Endothelial cell of umbilical vein (primary cell): Measurements from ENCODE around the gene PLD2. TPM values are rescaled to one million over a fixed set of nuclear protein-coding genes. Genes with fewer than 3 reads are reported as not detected.

Experiments used
- BruUV-seq: library from RNA; stranded (reverse); fragments of 400-500 nt; replicated peaks from 2 replicates; lab custom pipeline; 2021; lab: Mats Ljungman, UMichigan
- CTCF ChIA-PET: fragments of 300-600, 350-600 bp; sonication (Branson Sonifier 250); formaldehyde crosslinking; loops from one replicate; lab custom pipeline; 2021; ENCODE audit warnings: antibody characterized with exemption, inconsistent platforms; lab: Charles Lee
- POLR2A ChIA-PET: fragments of 300-600, 350-600 bp; sonication (Branson Sonifier 250); formaldehyde crosslinking; loops from one replicate; lab custom pipeline; 2021; ENCODE audit warnings: antibody characterized with exemption, inconsistent platforms; lab: Charles Lee
- DNase-seq: peaks from one replicate; pipeline ENCODE4 v3.0.0-alpha.2; 2011; ENCODE audit warnings: low read depth, low spot score
- FAIRE-seq: peaks from 2 replicates; lab custom pipeline; 2011; peaks lifted over from hg19 to GRCh38; lab: Jason Lieb, UNC
- H2AFZ ChIP-seq: 2 replicates; pipeline ENCODE4 v1.6.0; 2012; ENCODE audit warnings: low read depth, low read length, control low read depth, inconsistent platforms
- H3K27ac ChIP-seq: 2 replicates; pipeline ENCODE4 v1.5.1; 2011; ENCODE audit warnings: low read depth, mild to moderate bottlenecking, control low read depth, low read length, moderate library complexity; ENCODE audit not compliant: insufficient read depth
- H3K27me3 ChIP-seq, 2 experiments: 2 replicates each; pipeline versions ENCODE4 v1.6.0 to v1.6.1; 2011; ENCODE audit warnings: low read length in 2 of 2, mixed read lengths in 1 of 2; ENCODE audit not compliant: control insufficient read depth in 2 of 2, insufficient read depth in 2 of 2
- H3K36me3 ChIP-seq, 2 experiments: 2 replicates in 1 of 2; 3 replicates in 1 of 2; pipeline ENCODE4 v1.5.1; 2011; ENCODE audit warnings: low read length in 2 of 2, mild to moderate bottlenecking in 1 of 2, moderate library complexity in 1 of 2; ENCODE audit not compliant: control insufficient read depth in 2 of 2, insufficient read depth in 2 of 2; ENCODE audit errors: extremely low read depth in 1 of 2
- H3K4me1 ChIP-seq: 3 replicates; pipeline ENCODE4 v1.5.1; 2011; ENCODE audit warnings: mild to moderate bottlenecking, low read length; ENCODE audit not compliant: control insufficient read depth, insufficient read depth; ENCODE audit errors: extremely low read depth
- H3K4me2 ChIP-seq: 2 replicates; pipeline ENCODE4 v1.6.1; 2011; ENCODE audit warnings: low read length, control low read depth, mixed read lengths; ENCODE audit not compliant: insufficient read depth
- H3K4me3 ChIP-seq, 3 experiments: fragments of 200-600 bp in 1 of 3; sonication (generic), shearing (Covaris generic) in 1 of 3; replicated peaks in 1 of 3; 2 replicates each; pipeline ENCODE4 v1.5.1; 2011 to 2016; ENCODE audit warnings: control low read depth in 3 of 3, low read length in 3 of 3, mild to moderate bottlenecking in 2 of 3, inconsistent platforms in 1 of 3, low read depth in 1 of 3, moderate library complexity in 1 of 3; ENCODE audit not compliant: insufficient read depth in 1 of 3
- H3K79me2 ChIP-seq: 2 replicates; pipeline ENCODE4 v1.6.0; 2012; ENCODE audit warnings: low read length, inconsistent platforms; ENCODE audit not compliant: control insufficient read depth, insufficient read depth
- H3K9ac ChIP-seq: replicated peaks from 2 replicates; pipeline ENCODE3; 2011; ENCODE audit warnings: low read length, control low read depth; ENCODE audit not compliant: insufficient read depth; ENCODE audit errors: extremely low read depth
- H3K9me1 ChIP-seq: replicated peaks from 3 replicates; pipeline ENCODE4 v1.6.0; 2011; ENCODE audit warnings: mild to moderate bottlenecking, low read length; ENCODE audit not compliant: control insufficient read depth, insufficient read depth; ENCODE audit errors: extremely low read depth
- H3K9me3 ChIP-seq: replicated peaks from 2 replicates; pipeline ENCODE4 v1.5.1; 2012; ENCODE audit warnings: low read length, inconsistent platforms; ENCODE audit not compliant: control insufficient read depth, insufficient read depth
- H4K20me1 ChIP-seq: replicated peaks from 2 replicates; pipeline ENCODE3; 2011; ENCODE audit warnings: mild to moderate bottlenecking, low read length; ENCODE audit not compliant: control insufficient read depth, insufficient read depth; ENCODE audit errors: extremely low read depth
- FOS ChIP-seq: IDR thresholded peaks from 2 replicates; pipeline ENCODE4 v1.6.1; 2011; ENCODE audit warnings: mild to moderate bottlenecking, low read length, moderate library complexity, borderline replicate concordance; ENCODE audit not compliant: insufficient read depth
- GATA2 ChIP-seq: IDR thresholded peaks from 2 replicates; pipeline ENCODE4 v1.7.0; 2011; ENCODE audit warnings: low read depth, mild to moderate bottlenecking, moderate library complexity, mixed read lengths, low read length; ENCODE audit not compliant: insufficient read length, insufficient read depth
- JUN ChIP-seq: IDR thresholded peaks from 2 replicates; pipeline ENCODE4 v1.6.1; 2011; ENCODE audit warnings: borderline replicate concordance, low read depth; ENCODE audit not compliant: insufficient read length, insufficient read depth
- MYC ChIP-seq: IDR thresholded peaks from one replicate; pipeline ENCODE4 v1.6.1; 2011; ENCODE audit warnings: mild to moderate bottlenecking, low read depth, low read length
- POLR2A ChIP-seq: IDR thresholded peaks from 2 replicates; pipeline ENCODE4 v1.6.1; 2012; ENCODE audit warnings: low read depth, mild to moderate bottlenecking, control low read depth, low read length
- dilution Hi-C: fragments of 300-500 bp; cut with MboI; formaldehyde crosslinking; loops from one replicate; pipeline ENCODE4 v1.15.0; 2019; ENCODE audit warnings: low sequenced_read_pairs; ENCODE audit not compliant: extremely low pct_ligation_motif_present
- intact Hi-C: fragments of 100-400 bp; cut with micrococcal nuclease; formaldehyde crosslinking; loops from one replicate; pipeline ENCODE4 v1.10.0; 2022
- polyA plus RNA-seq, 4 experiments: library from polyadenylated mRNA; depleted of rRNA in 3 of 4; stranded (reverse) in 3 of 4; unstranded in 1 of 4; fragments of >200 nt; gene quantifications; 2 replicates each; pipeline versions ENCODE4 v1.2.1 to v1.2.3, GENCODE V29; 2011 to 2012; ENCODE audit warnings: missing spikeins in 1 of 4
- total RNA-seq: library from RNA; stranded (reverse); gene quantifications from 2 replicates; pipeline ENCODE4 v1.2.3, GENCODE V29; 2021
- TF ChIP-seq, protein P1 (sequence below): IDR thresholded peaks from 2 replicates; pipeline ENCODE4 v1.6.1; 2011; ENCODE audit not compliant: insufficient read depth, insufficient read length
- TF ChIP-seq, protein P2 (sequence below), 2 donors: IDR thresholded peaks; 1 replicate in 1 of 2; 2 replicates in 1 of 2; pipeline ENCODE4 v1.5.1; 2011; ENCODE audit warnings: low read length in 2 of 2, mild to moderate bottlenecking in 2 of 2, moderate library complexity in 2 of 2, control low read depth in 1 of 2, inconsistent platforms in 1 of 2, low read depth in 1 of 2; ENCODE audit not compliant: insufficient read depth in 1 of 2; ENCODE audit errors: extremely low read depth in 1 of 2

Gene PLD2
- total and polyA plus RNA-seq, 2 donors (not counting 3 experiments of a cell fraction or from before 2014, with no cell fraction given), result 52.3 to 54.7 TPM

DNA sequence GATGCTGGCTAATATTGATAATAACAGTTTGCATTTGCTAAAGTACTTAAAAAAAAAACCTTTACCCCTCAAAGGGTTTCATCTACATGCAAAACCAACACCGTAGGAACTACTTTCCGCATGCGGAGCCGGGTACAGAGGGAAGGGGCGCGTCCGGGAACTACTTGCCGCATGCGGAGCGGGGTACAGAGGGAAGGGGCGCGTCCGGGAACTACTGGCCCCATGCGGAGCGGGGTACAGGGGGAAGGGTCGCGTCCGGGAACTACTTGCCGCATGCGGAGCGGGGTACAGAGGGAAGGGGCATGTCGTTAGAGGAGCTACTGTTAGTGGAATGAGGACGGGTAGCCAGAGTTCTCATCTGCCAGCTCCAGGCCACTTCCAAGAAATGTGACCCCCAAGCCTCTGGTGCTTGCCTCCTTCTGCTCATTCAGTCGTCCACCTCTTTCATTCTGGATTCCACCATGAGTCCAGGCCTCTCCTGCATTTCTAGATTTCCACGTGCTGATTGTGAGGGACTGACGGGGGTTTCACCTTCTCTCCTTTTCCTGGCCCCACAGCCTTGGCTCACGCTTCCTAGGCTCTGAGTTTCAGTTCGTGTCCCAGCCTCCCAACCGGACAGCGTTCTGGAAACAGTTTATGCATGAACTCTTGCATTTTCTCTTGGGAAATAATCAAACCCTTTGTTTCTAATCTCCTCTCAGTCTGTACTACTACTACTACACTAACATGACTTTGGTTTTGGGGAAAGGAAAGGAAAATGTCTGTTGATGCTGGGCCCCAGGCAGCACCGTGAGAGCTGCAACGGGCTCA is 53.1 kb downstream of the PLD2 start:
- TF ChIP-seq, protein P1, sequence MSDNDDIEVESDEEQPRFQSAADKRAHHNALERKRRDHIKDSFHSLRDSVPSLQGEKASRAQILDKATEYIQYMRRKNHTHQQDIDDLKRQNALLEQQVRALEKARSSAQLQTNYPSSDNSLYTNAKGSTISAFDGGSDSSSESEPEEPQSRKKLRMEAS, result no peak
- TF ChIP-seq POLR2A (no peak), FOS (no peak), GATA2 (no peak), JUN (no peak), MYC (no peak)
- TF ChIP-seq, protein P2, sequence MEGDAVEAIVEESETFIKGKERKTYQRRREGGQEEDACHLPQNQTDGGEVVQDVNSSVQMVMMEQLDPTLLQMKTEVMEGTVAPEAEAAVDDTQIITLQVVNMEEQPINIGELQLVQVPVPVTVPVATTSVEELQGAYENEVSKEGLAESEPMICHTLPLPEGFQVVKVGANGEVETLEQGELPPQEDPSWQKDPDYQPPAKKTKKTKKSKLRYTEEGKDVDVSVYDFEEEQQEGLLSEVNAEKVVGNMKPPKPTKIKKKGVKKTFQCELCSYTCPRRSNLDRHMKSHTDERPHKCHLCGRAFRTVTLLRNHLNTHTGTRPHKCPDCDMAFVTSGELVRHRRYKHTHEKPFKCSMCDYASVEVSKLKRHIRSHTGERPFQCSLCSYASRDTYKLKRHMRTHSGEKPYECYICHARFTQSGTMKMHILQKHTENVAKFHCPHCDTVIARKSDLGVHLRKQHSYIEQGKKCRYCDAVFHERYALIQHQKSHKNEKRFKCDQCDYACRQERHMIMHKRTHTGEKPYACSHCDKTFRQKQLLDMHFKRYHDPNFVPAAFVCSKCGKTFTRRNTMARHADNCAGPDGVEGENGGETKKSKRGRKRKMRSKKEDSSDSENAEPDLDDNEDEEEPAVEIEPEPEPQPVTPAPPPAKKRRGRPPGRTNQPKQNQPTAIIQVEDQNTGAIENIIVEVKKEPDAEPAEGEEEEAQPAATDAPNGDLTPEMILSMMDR (IDR thresholded peaks at IDR 0.05; ENCODE audit: extremely low read depth in 1 of 2, insufficient read depth in 1 of 2, low read depth in 1 of 2, low read length in 2 of 2), result no peak
- H2AFZ ChIP-seq, result no peak overlapping the region
- H3K9me1 ChIP-seq, result no peaks in the 10 kb centered on the region
- no TSS peak for BruUV-seq
- H4K20me1 ChIP-seq, result no peaks in the 10 kb centered on the region
- FAIRE-seq (peak; percentile 60), DNase-seq (no peak)
- peaks cover 47% of the 10 kb centered on the region for H3K4me1 ChIP-seq
- dilution Hi-C loops, result no loop called here
- ChIA-PET CTCF (interaction anchor here (1.3 to 1.4 kb wide), 2 partner anchors 11 to 70 kb away, joined by 3 to 7 read pairs; no protein-coding TSS in a partner anchor), POLR2A (interaction anchor here (0.6 kb wide), 1 partner anchor 11 kb away, joined by 7 read pairs; no protein-coding TSS in a partner anchor)
- peaks cover 0 to 2% of the 10 kb centered on the region in 2 experiments for H3K36me3 ChIP-seq
- no peak overlapping the region for H3K4me2 ChIP-seq
- no peak overlapping the region for H3K4me3 ChIP-seq
- peaks cover 35% of the 10 kb centered on the region for H3K79me2 ChIP-seq
- no peak overlapping the region for H3K27ac ChIP-seq
- no peaks in the 10 kb centered on the region for H3K27me3 ChIP-seq
- intact Hi-C loops, result loop anchor here (2.0 kb wide), 1 partner anchor 63 kb away; the partner anchor contains the start of gene PSMB6
- no peaks in the 10 kb centered on the region for H3K9me3 ChIP-seq
- no peak overlapping the region for H3K9ac ChIP-seq
